ENCODE data around the gene AMPD2. TPM values are rescaled to one million over a fixed set of nuclear protein-coding genes. Genes with fewer than 3 reads are reported as not detected.

AMPD2 gene
- polyA plus RNA-seq, 4 donors: 25.9 to 50.8 (median 35.2) TPM

- no peak for FAIRE-seq
- no peak for DNase-seq
- no peak overlapping the region for H3K4me3 ChIP-seq (ENCODE audit: low read depth in 1 of 3, low read length in 3 of 3)
- WGBS, 3 donors: 83 to 88% (median 84%) methylated on average over 16 of the region's 16 CpGs
- no peak overlapping the region for H3K27ac ChIP-seq (ENCODE audit: low read depth in 1 of 3, low read length in 2 of 3)
- H3K4me1 ChIP-seq (ENCODE audit: control insufficient read depth in 3 of 3, insufficient read depth in 2 of 3, low read depth in 1 of 3, low read length in 2 of 3): peaks cover 4 to 21% (median 7%) of the 10 kb centered on the region in 3 donors
- no peaks in the 10 kb centered on the region for H3K27me3 ChIP-seq (ENCODE audit: control insufficient read depth in 3 of 3, insufficient read depth in 3 of 3, low read length in 3 of 3)
- peaks cover 8 to 84% (median 12%) of the 10 kb centered on the region in 3 donors for H3K36me3 ChIP-seq (ENCODE audit: control insufficient read depth in 3 of 3, insufficient read depth in 2 of 3, low read depth in 1 of 3, low read length in 3 of 3)
- no peaks in the 10 kb centered on the region for H3K9me3 ChIP-seq (ENCODE audit: control insufficient read depth in 2 of 2, insufficient read depth in 1 of 2, low read depth in 1 of 2, low read length in 1 of 2)
Measured at GRCh38 chr1:109625176-109625575, 5.5 kb downstream of the AMPD2 start.

- Histone ChIP-seq H3K4me1 (ENCODE audit: control insufficient read depth in 3 of 3, insufficient read depth in 2 of 3, low read depth in 1 of 3, low read length in 2 of 3) (peaks cover 4 to 21% (median 7%) of the 10 kb centered on the region in 3 donors), H3K27me3 (ENCODE audit: control insufficient read depth in 3 of 3, insufficient read depth in 3 of 3, low read length in 3 of 3) (no peaks in the 10 kb centered on the region), H3K36me3 (ENCODE audit: control insufficient read depth in 3 of 3, insufficient read depth in 2 of 3, low read depth in 1 of 3, low read length in 3 of 3) (peaks cover 11 to 90% (median 13%) of the 10 kb centered on the region in 3 donors), H3K4me3 (ENCODE audit: low read depth in 1 of 3, low read length in 3 of 3) (no peak overlapping the region), H3K9me3 (ENCODE audit: control insufficient read depth in 2 of 2, insufficient read depth in 1 of 2, low read depth in 1 of 2, low read length in 1 of 2) (no peaks in the 10 kb centered on the region), H3K27ac (ENCODE audit: low read depth in 1 of 3, low read length in 2 of 3) (no peak overlapping the region)
- DNase-seq: no peak
- FAIRE-seq: no peak
- 79 to 87% (median 86%) methylated on average over 32 of the region's 32 CpGs for WGBS, 3 donors
Measured at GRCh38 chr1:109625601-109626560, 6.2 kb downstream of the AMPD2 start.

DNA sequence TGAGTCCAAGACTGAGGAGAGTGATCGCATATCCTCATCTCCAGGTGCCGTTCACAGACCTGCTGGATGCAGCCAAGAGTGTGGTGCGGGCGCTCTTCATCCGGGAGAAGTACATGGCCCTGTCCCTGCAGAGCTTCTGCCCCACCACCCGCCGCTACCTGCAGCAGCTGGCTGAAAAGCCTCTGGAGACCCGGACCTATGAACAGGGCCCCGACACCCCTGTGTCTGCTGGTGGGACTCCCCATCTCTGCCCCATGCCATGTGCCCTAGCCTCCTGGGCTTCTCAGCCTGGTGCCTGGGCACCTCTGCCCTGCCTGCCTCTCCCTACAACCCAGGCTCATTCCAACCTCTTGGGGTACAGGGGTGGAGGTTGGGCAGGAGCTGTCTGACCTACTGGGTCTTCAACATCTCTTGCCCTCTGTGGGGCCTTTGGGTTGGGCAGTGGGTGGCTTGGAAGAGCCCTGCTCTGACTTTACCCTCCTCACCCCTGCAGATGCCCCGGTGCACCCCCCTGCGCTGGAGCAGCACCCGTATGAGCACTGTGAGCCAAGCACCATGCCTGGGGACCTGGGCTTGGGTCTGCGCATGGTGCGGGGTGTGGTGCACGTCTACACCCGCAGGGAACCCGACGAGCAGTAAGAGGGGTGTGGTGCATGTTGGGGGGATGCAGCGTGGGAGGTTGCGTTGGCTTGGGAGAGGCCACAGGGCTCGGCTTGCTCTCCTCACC lies 7.2 kb downstream of the AMPD2 start:
- Histone ChIP-seq H3K4me3 (ENCODE audit: low read depth in 1 of 3, low read length in 3 of 3) (no peak overlapping the region), H3K4me1 (ENCODE audit: control insufficient read depth in 3 of 3, insufficient read depth in 2 of 3, low read depth in 1 of 3, low read length in 2 of 3) (peaks cover 4 to 15% (median 6%) of the 10 kb centered on the region in 3 donors), H3K36me3 (ENCODE audit: control insufficient read depth in 3 of 3, insufficient read depth in 2 of 3, low read depth in 1 of 3, low read length in 3 of 3) (peaks cover 13 to 93% (median 14%) of the 10 kb centered on the region in 3 donors), H3K27ac (ENCODE audit: low read depth in 1 of 3, low read length in 2 of 3) (no peak overlapping the region), H3K27me3 (ENCODE audit: control insufficient read depth in 3 of 3, insufficient read depth in 3 of 3, low read length in 3 of 3) (no peaks in the 10 kb centered on the region), H3K9me3 (ENCODE audit: control insufficient read depth in 2 of 2, insufficient read depth in 1 of 2, low read depth in 1 of 2, low read length in 1 of 2) (no peaks in the 10 kb centered on the region)
- DNase-seq (no peak), FAIRE-seq (no peak)
- WGBS, 3 donors: 92 to 95% (median 92%) methylated on average over 19 to 21 of the region's 21 CpGs

- Histone ChIP-seq H3K4me1 (ENCODE audit: control insufficient read depth in 3 of 3, insufficient read depth in 2 of 3, low read depth in 1 of 3, low read length in 2 of 3) (peaks cover 0 to 12% (median 9%) of the 10 kb centered on the region in 3 donors), H3K27me3 (ENCODE audit: control insufficient read depth in 3 of 3, insufficient read depth in 3 of 3, low read length in 3 of 3) (no peaks in the 10 kb centered on the region), H3K36me3 (ENCODE audit: control insufficient read depth in 3 of 3, insufficient read depth in 2 of 3, low read depth in 1 of 3, low read length in 3 of 3) (peaks cover 13 to 95% (median 14%) of the 10 kb centered on the region in 3 donors), H3K4me3 (ENCODE audit: low read depth in 1 of 3, low read length in 3 of 3) (no peak overlapping the region), H3K9me3 (ENCODE audit: control insufficient read depth in 2 of 2, insufficient read depth in 1 of 2, low read depth in 1 of 2, low read length in 1 of 2) (no peaks in the 10 kb centered on the region), H3K27ac (ENCODE audit: low read depth in 1 of 3, low read length in 2 of 3) (no peak overlapping the region)
- FAIRE-seq (no peak), DNase-seq (no peak)
- WGBS, 3 donors: 92 to 94% (median 93%) methylated on average over 23 of the region's 23 CpGs
Measured at GRCh38 chr1:109627692-109628399, 8.2 kb downstream of the AMPD2 start.

DNA sequence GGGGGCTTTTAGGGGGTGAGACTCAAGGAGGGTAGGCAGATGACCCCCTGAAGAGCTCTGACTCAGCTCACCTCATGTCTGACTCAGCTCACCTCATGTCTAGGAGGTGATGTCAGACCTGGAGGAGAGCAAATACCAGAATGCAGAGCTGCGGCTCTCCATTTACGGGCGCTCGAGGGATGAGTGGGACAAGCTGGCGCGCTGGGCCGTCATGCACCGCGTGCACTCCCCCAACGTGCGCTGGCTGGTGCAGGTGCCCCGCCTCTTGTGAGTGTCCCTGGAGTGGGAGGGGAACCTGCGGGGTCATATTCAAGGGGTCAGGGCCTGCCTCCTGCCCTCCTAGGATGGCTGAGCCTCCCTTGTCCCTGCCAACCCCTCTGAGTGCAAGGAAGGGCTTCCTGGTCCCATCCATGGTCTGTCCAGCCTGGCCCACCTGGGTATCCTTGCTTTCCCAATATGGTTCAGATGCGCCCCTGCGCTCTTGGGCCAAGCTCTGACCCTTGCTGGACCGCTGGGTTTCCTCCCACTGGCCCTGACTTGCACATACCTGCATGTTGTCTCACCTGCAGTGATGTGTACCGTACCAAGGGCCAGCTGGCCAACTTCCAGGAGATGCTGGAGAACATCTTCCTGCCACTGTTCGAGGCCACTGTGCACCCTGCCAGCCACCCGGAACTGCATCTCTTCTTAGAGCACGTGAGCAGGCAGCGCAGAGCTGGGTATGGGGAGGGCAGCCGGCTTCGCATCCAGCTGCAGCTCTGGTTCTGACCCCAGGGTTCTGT lies 9.1 kb downstream of the AMPD2 start:
- WGBS, 3 donors: 84 to 89% (median 87%) methylated on average over 23 of the region's 23 CpGs
- H3K9me3 ChIP-seq (ENCODE audit: control insufficient read depth in 2 of 2, insufficient read depth in 1 of 2, low read depth in 1 of 2, low read length in 1 of 2): no peaks in the 10 kb centered on the region
- peaks cover 0 to 9% (median 7%) of the 10 kb centered on the region in 3 donors for H3K4me1 ChIP-seq (ENCODE audit: control insufficient read depth in 3 of 3, insufficient read depth in 2 of 3, low read depth in 1 of 3, low read length in 2 of 3)
- H3K27ac ChIP-seq (ENCODE audit: low read depth in 1 of 3, low read length in 2 of 3): no peak overlapping the region
- DNase-seq (no peak), FAIRE-seq (no peak)
- H3K36me3 ChIP-seq (ENCODE audit: control insufficient read depth in 3 of 3, insufficient read depth in 2 of 3, low read depth in 1 of 3, low read length in 3 of 3): peaks cover 13 to 92% (median 14%) of the 10 kb centered on the region in 3 donors
- no peak overlapping the region for H3K4me3 ChIP-seq (ENCODE audit: low read depth in 1 of 3, low read length in 3 of 3)
- no peaks in the 10 kb centered on the region for H3K27me3 ChIP-seq (ENCODE audit: control insufficient read depth in 3 of 3, insufficient read depth in 3 of 3, low read length in 3 of 3)

DNA sequence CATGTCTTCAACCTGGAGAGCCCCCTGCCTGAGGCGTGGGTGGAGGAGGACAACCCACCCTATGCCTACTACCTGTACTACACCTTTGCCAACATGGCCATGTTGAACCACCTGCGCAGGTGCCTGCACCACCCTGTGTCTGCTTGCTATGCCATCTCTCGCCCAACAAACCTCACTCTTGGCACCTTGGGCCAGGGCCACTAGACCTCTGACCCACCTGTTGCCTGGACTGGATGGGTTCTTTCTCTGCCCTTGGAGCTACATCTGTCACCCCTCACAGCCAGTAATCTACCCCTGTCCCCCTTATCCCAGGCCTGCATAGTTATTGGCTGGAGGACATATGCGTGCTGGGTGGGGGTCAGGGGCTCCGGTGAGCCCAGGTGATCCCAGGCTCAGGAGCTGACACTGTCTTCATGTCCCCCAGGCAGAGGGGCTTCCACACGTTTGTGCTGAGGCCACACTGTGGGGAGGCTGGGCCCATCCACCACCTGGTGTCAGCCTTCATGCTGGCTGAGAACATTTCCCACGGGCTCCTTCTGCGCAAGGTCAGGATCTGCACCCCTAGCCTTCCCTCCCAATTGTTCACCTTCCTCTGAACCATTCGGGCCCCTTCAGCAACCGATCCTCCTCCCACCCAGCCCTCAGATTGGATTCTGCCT lies 9.9 kb downstream of the AMPD2 start:
- no peak overlapping the region for H3K4me3 ChIP-seq (ENCODE audit: low read depth in 1 of 3, low read length in 3 of 3)
- FAIRE-seq (no peak), DNase-seq (no peak)
- H3K27me3 ChIP-seq (ENCODE audit: control insufficient read depth in 3 of 3, insufficient read depth in 3 of 3, low read length in 3 of 3): no peaks in the 10 kb centered on the region
- no peaks in the 10 kb centered on the region for H3K9me3 ChIP-seq (ENCODE audit: control insufficient read depth in 2 of 2, insufficient read depth in 1 of 2, low read depth in 1 of 2, low read length in 1 of 2)
- H3K36me3 ChIP-seq (ENCODE audit: control insufficient read depth in 3 of 3, insufficient read depth in 2 of 3, low read depth in 1 of 3, low read length in 3 of 3): peaks cover 13 to 86% (median 14%) of the 10 kb centered on the region in 3 donors
- peaks cover 0 to 4% (median 4%) of the 10 kb centered on the region in 3 donors for H3K4me1 ChIP-seq (ENCODE audit: control insufficient read depth in 3 of 3, insufficient read depth in 2 of 3, low read depth in 1 of 3, low read length in 2 of 3)
- WGBS, 3 donors: 80 to 91% (median 91%) methylated on average over 10 of the region's 10 CpGs
- no peak overlapping the region for H3K27ac ChIP-seq (ENCODE audit: low read depth in 1 of 3, low read length in 2 of 3)

- Histone ChIP-seq H3K4me1 (ENCODE audit: control insufficient read depth in 3 of 3, insufficient read depth in 2 of 3, low read depth in 1 of 3, low read length in 2 of 3) (peaks cover 0 to 4% (median 3%) of the 10 kb centered on the region in 3 donors), H3K9me3 (ENCODE audit: control insufficient read depth in 2 of 2, insufficient read depth in 1 of 2, low read depth in 1 of 2, low read length in 1 of 2) (no peaks in the 10 kb centered on the region), H3K27me3 (ENCODE audit: control insufficient read depth in 3 of 3, insufficient read depth in 3 of 3, low read length in 3 of 3) (no peaks in the 10 kb centered on the region), H3K27ac (ENCODE audit: low read depth in 1 of 3, low read length in 2 of 3) (no peak overlapping the region), H3K36me3 (ENCODE audit: control insufficient read depth in 3 of 3, insufficient read depth in 2 of 3, low read depth in 1 of 3, low read length in 3 of 3) (peaks cover 13 to 79% (median 14%) of the 10 kb centered on the region in 3 donors), H3K4me3 (ENCODE audit: low read depth in 1 of 3, low read length in 3 of 3) (no peak overlapping the region)
- no peak for FAIRE-seq
- 80 to 83% (median 83%) methylated on average over 29 to 30 of the region's 30 CpGs for WGBS, 3 donors
- DNase-seq: no peak
Measured at GRCh38 chr1:109630081-109630897, 10.7 kb downstream of the AMPD2 start.

Measured in small intestine (tissue), 7 donors.